Activated CD8-positive, alpha-beta memory T cell treated with anti-CD3 and anti-CD28 coated beads for 48 hours (primary cell): ENCODE data around the gene EI24.

ENCODE experiments used
- DNase-seq, 3 experiments: peaks; one replicate each; pipeline ENCODE4 v3.0.0-alpha.2; 2020; ENCODE audit warnings: low read depth in 2 of 3, low spot score in 2 of 3

The EI24 gene

DNA sequence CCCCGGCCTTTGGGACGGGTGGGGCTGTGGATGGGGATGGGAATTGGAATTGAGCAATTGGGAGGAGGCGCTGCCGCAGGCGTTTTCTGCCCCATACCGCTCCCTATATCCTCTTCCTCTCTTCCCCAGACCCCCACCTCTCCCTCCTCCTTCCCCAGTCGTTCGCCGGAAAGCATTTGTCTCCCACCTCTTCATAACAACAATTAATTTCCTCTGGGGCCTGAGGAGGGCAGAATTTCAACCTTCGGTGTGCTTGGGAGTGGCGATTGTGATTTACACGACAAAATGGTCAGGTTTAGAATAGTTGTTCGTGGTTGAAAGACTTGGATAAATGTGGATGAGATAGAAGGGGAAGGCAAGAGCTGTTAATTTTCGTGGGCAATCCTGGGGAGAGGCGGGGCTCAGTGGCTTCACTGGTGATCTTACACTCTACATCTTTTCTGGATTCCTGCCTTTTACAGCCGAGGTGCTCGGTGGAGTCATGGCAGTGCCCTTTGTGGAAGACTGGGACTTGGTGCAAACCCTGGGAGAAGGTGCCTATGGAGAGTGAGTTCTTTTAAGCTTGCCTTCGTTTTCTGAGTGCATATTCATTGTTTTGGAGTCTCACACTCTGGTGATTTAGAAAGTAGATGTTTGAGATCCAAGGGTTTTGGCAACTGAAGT, 57.1 kb downstream of the EI24 start:
- no peak for DNase-seq

DNA sequence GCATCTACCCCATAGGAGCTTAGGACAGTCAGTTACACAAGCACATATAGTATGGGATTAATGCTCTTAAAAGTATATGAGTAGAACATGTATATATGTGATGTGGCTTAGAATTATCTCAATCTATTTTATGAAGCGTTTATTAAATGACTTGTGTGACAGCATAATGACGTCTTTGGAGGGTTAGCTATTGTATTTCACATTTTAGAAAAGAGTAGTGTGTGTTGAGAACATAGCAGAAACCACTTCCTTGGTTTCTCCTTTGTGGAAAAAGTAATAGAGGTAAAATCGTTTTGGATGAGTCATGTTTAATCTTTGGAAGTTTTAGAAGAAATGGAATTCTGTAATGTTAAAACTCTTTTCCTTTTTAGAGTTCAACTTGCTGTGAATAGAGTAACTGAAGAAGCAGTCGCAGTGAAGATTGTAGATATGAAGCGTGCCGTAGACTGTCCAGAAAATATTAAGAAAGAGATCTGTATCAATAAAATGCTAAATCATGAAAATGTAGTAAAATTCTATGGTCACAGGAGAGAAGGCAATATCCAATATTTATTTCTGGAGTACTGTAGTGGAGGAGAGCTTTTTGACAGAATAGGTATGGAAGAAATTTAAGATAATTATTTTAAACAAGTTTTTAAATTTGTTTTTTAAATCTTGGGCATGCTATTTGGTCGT, 58.1 kb downstream of the EI24 start:
- no peak for DNase-seq
